ENCODE measurements around the gene SF3B2. TPM values are rescaled to one million over a fixed set of nuclear protein-coding genes. Genes with fewer than 3 reads are reported as not detected.

SF3B2 gene
- total RNA-seq, 2 experiments from 2014 or later = 185 to 260 TPM

GRCh38 chr11:66052664-66052982 is 459 bp downstream of the SF3B2 start:
- ChIA-PET CTCF (ENCODE audit: unreplicated experiment) (interaction anchor here (1.0 kb wide), 2 partner anchors 10 to 50 kb away, joined by 3 to 4 read pairs; no protein-coding TSS in a partner anchor), POLR2A (interaction anchor here (0.8 to 3.0 kb wide), 6 partner anchors 11 to 193 kb away, joined by 3 to 20 read pairs (median 7); no protein-coding TSS in a partner anchor)
- intact Hi-C loops (cut with micrococcal nuclease; ENCODE audit: unreplicated experiment) = loop anchor here (1.0 to 5.0 kb wide), 3 partner anchors 50 to 193 kb away; partner anchors contain the start of genes BANF1, CCDC85B and EIF1AD
- peak overlapping the region; percentile 79 for H3K4me2 ChIP-seq (ENCODE audit: low read length)
- DNase-seq (ENCODE audit: low spot score) = no peak
- H3K36me3 ChIP-seq (ENCODE audit: insufficient read depth, low read length) = peaks cover 49% of the 10 kb centered on the region
- no peak overlapping the region; the same call in 1 of the 2 replicates for H2AFZ ChIP-seq (ENCODE audit: low read length)
- H3K4me3 ChIP-seq (ENCODE audit: low read depth, low read length, poor library complexity, severe bottlenecking) = peak overlapping the region; percentile 83
- no peaks in the 10 kb centered on the region for H4K20me1 ChIP-seq (ENCODE audit: insufficient read depth, low read length)
- no peaks in the 10 kb centered on the region for H3K9me3 ChIP-seq (ENCODE audit: low read length)
- H3K4me1 ChIP-seq (ENCODE audit: insufficient read depth, low read length, poor library complexity, severe bottlenecking) = peaks cover 21% of the 10 kb centered on the region
- H3K9me2 ChIP-seq (ENCODE audit: insufficient read depth, low read length) = no peaks in the 10 kb centered on the region
- TF ChIP-seq EZH2phosphoT487 (IDR thresholded peaks at IDR 0.05; ENCODE audit: borderline replicate concordance, low read depth, low read length) = no peak
- TF ChIP-seq, protein P1, sequence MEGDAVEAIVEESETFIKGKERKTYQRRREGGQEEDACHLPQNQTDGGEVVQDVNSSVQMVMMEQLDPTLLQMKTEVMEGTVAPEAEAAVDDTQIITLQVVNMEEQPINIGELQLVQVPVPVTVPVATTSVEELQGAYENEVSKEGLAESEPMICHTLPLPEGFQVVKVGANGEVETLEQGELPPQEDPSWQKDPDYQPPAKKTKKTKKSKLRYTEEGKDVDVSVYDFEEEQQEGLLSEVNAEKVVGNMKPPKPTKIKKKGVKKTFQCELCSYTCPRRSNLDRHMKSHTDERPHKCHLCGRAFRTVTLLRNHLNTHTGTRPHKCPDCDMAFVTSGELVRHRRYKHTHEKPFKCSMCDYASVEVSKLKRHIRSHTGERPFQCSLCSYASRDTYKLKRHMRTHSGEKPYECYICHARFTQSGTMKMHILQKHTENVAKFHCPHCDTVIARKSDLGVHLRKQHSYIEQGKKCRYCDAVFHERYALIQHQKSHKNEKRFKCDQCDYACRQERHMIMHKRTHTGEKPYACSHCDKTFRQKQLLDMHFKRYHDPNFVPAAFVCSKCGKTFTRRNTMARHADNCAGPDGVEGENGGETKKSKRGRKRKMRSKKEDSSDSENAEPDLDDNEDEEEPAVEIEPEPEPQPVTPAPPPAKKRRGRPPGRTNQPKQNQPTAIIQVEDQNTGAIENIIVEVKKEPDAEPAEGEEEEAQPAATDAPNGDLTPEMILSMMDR (conservative IDR thresholded peaks at IDR 0.05; ENCODE audit: low read length) = no peak
- H3K27ac ChIP-seq (ENCODE audit: low read depth, low read length, poor library complexity, severe bottlenecking) = peak overlapping the region; percentile 45
- TSS peak; percentile 81 for BruUV-seq (replicated peaks)
- H3K79me2 ChIP-seq (ENCODE audit: insufficient read depth, low read depth, low read length) = peaks cover 26% of the 10 kb centered on the region

GRCh38 chr11:66055021-66055420 is 2.9 kb downstream of the SF3B2 start:
- Histone ChIP-seq H2AFZ (ENCODE audit: low read length) (no peak overlapping the region), H4K20me1 (ENCODE audit: insufficient read depth, low read length) (no peaks in the 10 kb centered on the region), H3K27ac (ENCODE audit: low read depth, low read length, poor library complexity, severe bottlenecking) (no peak overlapping the region), H3K4me2 (ENCODE audit: low read length) (no peak overlapping the region), H3K9me3 (ENCODE audit: low read length) (no peaks in the 10 kb centered on the region), H3K79me2 (ENCODE audit: insufficient read depth, low read depth, low read length) (peaks cover 26% of the 10 kb centered on the region), H3K36me3 (ENCODE audit: insufficient read depth, low read length) (peaks cover 72% of the 10 kb centered on the region), H3K4me3 (ENCODE audit: low read depth, low read length, poor library complexity, severe bottlenecking) (no peak overlapping the region), H3K9me2 (ENCODE audit: insufficient read depth, low read length) (no peaks in the 10 kb centered on the region), H3K4me1 (ENCODE audit: insufficient read depth, low read length, poor library complexity, severe bottlenecking) (peaks cover 21% of the 10 kb centered on the region)
- intact Hi-C loops (cut with micrococcal nuclease; ENCODE audit: unreplicated experiment) = no loop called here
- no peak for TF ChIP-seq EZH2phosphoT487 (IDR thresholded peaks at IDR 0.05; ENCODE audit: borderline replicate concordance, low read depth, low read length)
- TF ChIP-seq, protein P1 (conservative IDR thresholded peaks at IDR 0.05; ENCODE audit: low read length) = no peak
- BruUV-seq (replicated peaks) = no TSS peak
- no peak for DNase-seq (ENCODE audit: low spot score)
- ChIA-PET POLR2A (interaction anchor here (0.6 kb wide), 1 partner anchor 64 kb away, joined by 3 read pairs; no protein-coding TSS in a partner anchor), CTCF (ENCODE audit: unreplicated experiment) (no interaction called here)

DNA sequence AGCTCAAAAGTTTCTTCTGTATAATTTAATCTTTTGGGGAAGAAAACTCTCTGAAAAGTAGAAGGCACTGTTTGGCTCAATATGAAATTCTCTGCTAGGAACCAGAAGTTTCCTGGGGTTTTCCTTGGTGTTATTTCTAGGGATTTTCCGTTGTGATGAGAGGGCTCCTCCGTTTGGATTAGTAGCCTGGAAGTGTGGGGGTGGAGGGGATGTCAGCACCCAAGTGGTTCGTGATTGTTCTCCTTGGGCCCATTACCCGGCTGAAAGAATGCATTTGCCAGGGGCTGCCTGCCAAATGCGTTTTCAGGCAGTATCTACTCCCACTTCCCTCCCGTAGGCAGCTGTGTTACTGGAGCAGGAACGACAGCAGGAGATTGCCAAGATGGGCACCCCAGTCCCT is 4.3 kb downstream of the SF3B2 start:
- TF ChIP-seq, protein P1 (conservative IDR thresholded peaks at IDR 0.05; ENCODE audit: low read length) = no peak
- no peak for TF ChIP-seq EZH2phosphoT487 (IDR thresholded peaks at IDR 0.05; ENCODE audit: borderline replicate concordance, low read depth, low read length)
- no peak overlapping the region for H3K4me3 ChIP-seq (ENCODE audit: low read depth, low read length, poor library complexity, severe bottlenecking)
- no peaks in the 10 kb centered on the region for H3K9me3 ChIP-seq (ENCODE audit: low read length)
- CTCF ChIA-PET (ENCODE audit: unreplicated experiment) = interaction anchor here (1.1 kb wide), 1 partner anchor 11 kb away, joined by 3 read pairs; no protein-coding TSS in a partner anchor
- BruUV-seq (replicated peaks) = no TSS peak
- peaks cover 11% of the 10 kb centered on the region for H3K4me1 ChIP-seq (ENCODE audit: insufficient read depth, low read length, poor library complexity, severe bottlenecking)
- intact Hi-C loops (cut with micrococcal nuclease; ENCODE audit: unreplicated experiment) = no loop called here
- H3K36me3 ChIP-seq (ENCODE audit: insufficient read depth, low read length) = peaks cover 87% of the 10 kb centered on the region
- H3K79me2 ChIP-seq (ENCODE audit: insufficient read depth, low read depth, low read length) = peaks cover 26% of the 10 kb centered on the region
- H3K27ac ChIP-seq (ENCODE audit: low read depth, low read length, poor library complexity, severe bottlenecking) = no peak overlapping the region
- H3K9me2 ChIP-seq (ENCODE audit: insufficient read depth, low read length) = no peaks in the 10 kb centered on the region
- no peak overlapping the region for H3K4me2 ChIP-seq (ENCODE audit: low read length)
- POLR2A ChIA-PET = interaction anchor here (1.5 kb wide), 1 partner anchor 25 kb away, joined by 5 read pairs; no protein-coding TSS in a partner anchor
- H4K20me1 ChIP-seq (ENCODE audit: insufficient read depth, low read length) = no peaks in the 10 kb centered on the region
- no peak overlapping the region for H2AFZ ChIP-seq (ENCODE audit: low read length)
- no peak for DNase-seq (ENCODE audit: low spot score)

All from OCI-LY7 (cell line).